ENCODE data around the gene XKR3.
"Not testable (repeated sequence)": the region's sequence is repeated elsewhere in the genome, so short reads cannot be mapped to it uniquely, and the experiment has no call there.

XKR3 gene

DNA sequence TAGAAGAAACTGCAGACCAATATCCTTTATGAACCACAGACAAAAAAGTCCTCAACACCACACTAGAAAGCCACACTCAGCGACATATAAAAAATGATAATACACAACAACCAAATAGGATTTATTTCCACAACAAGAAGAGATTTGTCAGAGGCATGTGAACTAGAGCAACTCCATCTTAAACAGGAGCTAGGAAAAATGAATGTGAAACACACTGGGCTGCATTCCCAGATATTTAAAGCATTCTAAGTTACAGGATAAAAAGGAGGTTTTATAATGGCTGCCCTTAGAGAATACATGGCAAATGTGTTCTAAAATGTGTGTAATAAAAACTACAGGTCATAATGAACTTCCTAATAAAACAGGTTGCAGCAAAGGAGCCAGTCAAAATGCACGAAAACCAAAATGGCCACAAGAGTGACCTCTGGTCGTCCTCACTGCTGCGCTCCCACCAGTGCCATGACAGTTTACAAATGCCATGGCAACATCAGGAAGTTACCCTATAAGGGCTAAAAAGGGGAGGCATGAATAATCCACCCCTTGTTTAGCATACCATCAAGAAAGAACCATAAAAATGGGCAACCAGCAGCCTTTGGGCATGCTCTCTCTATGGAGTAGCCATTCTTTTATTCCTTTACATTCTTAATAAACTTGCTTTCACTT lies 21.8 kb downstream of the XKR3 start:
- DNase-seq, result no peak

DNA sequence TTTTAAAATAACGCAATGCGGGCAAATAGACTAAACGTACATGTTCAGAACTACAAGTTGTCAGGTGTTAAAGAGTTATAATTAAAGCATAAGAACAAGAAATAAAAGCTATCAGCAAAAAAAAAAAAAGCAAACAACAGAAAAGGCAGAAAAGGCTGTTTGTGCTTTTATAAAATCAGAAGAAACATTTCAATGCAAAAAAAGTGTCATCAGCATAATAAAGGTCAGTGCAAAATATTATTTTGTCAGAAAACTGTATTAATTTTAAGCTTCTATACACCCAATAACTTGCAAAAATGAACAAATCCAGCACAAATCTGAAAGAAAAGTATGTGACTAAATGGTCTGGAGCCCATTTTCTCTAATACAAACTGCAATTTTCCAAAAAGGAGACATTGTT lies 23.6 kb downstream of the XKR3 start:
- no peak for DNase-seq

DNA sequence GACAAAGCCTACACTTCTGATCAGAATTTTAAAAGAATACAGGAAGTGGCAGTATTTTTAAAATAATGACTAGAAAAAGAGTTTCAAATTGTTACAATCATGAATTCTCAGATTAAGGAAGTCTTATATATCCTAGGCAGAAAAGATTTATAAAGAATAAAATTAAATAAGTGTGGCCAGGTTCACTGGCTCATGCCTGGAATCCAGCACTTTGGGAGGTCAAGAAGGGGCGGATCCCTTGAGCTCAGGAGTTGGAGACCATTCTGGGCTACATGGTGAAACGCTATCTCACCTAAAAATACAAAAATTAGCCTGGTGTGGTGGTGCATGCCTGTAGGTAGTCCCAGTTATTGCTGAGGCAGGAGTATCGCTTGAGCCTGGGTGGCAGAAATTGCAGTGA lies 24.1 kb downstream of the XKR3 start:
- DNase-seq, result no peak

GRCh38 chr22:16800358-16800757 lies 24.9 kb downstream of the XKR3 start:
- DNase-seq, result no peak

- not testable (repeated sequence) for DNase-seq
These were observed 29.7 kb downstream of the XKR3 start for GRCh38 chr22:16795504-16795903.

GRCh38 chr22:16793831-16794230 lies 31.4 kb downstream of the XKR3 start:
- DNase-seq, result no peak

DNA sequence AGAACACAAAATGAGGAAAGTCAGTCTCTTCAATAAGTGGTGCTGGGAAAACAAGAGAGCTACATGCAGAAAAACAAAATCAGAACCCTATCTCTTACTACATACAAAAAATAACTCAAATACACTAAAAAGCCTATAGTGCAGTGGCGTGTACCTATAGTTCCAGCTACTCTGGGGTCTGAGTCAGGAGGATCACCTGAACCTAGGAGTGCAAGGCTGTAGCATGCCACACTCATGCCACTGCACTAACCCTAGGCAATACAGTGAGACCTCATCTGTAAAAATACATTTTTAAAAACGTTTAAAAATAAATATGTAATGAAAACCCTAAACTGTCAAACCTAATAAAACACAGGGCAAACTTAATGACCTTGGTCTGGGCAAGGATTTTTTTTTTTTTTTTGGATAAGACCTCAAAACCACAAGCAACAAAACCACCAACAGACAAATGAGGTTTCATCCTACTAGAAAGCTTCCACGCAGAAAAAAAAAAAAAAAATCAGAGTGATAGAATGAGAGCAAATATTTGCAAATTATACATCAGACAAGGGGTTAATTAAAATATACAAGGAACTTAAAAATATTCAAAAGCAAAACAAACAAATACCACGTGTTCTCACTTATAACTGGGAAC lies 35.2 kb downstream of the XKR3 start:
- DNase-seq, result no peak

DNA sequence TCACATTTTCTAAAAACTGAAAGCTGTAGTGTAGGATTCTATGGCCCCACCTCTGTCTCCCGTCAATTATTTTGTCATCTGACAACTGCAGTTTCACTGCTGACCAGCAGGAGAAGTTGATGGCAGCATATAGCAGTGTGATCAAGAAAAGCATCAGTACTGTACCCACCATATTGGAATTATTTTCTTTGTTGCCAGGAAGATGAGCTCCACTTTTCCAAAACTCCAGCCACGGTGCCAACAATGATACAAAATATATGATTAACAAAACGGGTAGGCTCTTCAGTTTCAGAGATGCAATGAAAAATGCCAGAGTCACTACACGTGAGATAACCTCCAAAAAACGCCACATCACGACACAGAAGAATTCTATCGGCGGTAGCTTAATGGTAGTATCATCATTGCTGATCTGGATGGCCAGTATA lies 41.3 kb downstream of the XKR3 start:
- no peak for DNase-seq

DNA sequence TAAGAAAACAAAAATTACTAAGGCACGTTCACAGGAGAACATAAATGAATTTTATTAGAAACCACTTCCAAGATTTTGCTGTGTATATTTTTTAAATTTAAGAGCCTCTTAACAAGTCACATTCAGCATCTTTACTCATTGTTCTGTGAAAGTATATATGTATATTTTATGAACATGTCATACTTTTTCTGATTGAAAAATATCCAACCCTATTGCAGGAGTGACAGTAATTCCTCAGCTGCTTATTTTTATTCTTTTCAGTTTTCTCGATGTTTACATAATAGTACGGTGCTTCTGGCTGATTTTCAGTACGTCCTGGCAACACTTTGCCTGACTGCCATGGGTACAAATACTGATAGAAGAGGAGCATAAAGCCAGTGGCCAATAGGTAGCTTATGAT lies 41.8 kb downstream of the XKR3 start:
- DNase-seq, result no peak

GRCh38 chr22:16781764-16782329 lies 43.4 kb downstream of the XKR3 start:
- DNase-seq, result no peak

- DNase-seq, result no peak
These were observed 44.0 kb downstream of the XKR3 start for GRCh38 chr22:16781074-16781763.

DNA sequence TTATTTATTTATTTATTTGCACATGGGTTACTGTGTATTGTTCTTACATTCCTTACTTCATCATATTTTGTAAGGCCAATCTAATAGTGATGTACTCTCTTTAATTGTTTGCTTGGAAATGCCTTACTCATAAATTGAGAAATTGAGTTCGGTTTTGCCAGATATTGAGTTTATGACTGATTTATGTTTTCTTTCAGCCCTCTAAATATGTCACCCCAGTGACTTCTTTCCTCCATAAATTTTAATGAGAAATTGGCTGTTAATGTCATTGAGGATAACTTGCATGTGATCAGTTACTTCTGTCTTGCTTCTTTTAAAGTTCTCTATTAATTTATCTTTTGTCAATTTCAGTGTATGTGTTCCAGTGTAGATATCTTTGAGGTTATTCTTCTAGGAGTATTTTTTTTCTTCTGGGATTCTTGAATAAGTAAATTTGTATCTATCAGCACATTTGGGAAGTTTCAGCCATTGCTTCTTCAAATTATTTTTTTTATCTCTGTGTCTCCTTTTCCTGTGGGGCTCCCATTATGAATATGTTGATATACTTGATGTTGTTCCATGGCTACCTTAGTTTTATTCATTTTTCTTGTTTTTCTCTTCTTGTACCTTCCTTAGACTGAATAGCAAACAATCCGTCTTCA lies 47.8 kb downstream of the XKR3 start:
- no peak for DNase-seq

GRCh38 chr22:16776080-16776479 lies 49.1 kb downstream of the XKR3 start:
- DNase-seq, result no peak

- no peak for DNase-seq
These were observed 50.2 kb downstream of the XKR3 start for GRCh38 chr22:16774911-16775500.

GRCh38 chr22:16771569-16771968 lies 53.6 kb downstream of the XKR3 start:
- DNase-seq, result not testable (repeated sequence)

DNA sequence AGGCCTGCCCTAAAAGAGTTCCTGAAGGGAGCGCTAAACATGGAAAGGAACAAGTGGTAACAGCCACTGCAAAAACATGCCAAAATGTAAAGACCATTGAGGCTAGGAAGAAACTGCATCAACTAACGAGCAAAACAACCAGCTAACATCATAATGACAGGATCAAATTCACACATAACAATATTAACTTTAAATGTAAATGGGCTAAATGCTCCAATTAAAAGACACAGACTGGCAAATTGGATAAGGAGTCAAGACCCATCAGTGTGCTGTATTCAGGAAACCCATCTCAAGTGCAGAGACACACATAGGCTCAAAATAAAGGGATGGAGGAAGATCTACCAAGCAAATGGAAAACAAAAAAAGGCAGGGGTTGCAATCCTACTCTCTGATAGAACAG lies 57.3 kb downstream of the XKR3 start:
- DNase-seq, result not testable (repeated sequence)

GRCh38 chr22:16762224-16762623 lies 63.0 kb downstream of the XKR3 start:
- not testable (repeated sequence) for DNase-seq

GRCh38 chr22:16760416-16760815 lies 64.8 kb downstream of the XKR3 start:
- not testable (repeated sequence) for DNase-seq

GRCh38 chr22:16749282-16749681 lies 75.9 kb downstream of the XKR3 start:
- not testable (repeated sequence) for DNase-seq

GRCh38 chr22:16748160-16748929 lies 76.9 kb downstream of the XKR3 start:
- DNase-seq, result not testable (repeated sequence)

DNA sequence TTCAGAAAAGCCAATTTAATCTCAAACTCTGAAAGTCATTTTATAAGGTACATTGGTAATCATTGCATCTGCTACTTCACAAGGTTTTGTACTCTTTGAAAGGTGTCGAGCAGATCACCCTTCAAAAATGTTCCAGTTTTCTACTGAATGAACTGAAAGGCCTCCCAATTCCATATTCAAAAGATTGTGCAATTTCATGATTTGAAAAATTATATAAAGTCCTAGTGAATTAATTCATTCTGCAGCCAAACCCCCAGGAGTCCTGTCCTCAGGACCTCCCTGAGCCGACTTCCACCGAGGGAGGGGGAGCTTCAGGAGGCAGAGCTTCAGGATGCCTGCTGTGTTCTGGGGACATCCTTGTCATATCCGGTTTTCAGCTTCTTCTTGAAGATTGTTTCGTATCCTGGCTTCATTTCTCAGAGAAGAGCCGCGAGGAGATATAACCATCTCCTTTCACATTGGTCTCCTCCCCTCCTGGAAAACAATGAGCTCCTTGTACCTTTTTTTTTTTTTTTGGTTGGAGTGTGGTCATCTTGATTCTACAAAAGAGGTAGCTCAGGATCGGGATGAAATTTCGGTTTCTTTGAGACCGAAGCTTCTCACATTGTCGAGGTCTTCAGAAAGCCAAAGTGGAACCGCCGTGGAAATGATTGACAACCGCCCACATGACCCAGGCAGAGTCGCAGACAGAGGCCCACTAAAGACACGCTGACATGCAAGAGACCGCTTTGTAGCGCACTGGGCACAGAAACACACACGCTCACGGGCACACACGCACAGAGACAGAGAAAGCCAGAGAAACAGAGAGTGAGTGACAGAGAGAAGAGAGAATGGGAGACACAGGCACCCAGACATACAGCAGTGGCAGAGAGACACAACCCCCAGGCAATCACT lies 77.7 kb downstream of the XKR3 start:
- not testable (repeated sequence) for DNase-seq
